Inflammatory macrophage (primary cell): Measurements from ENCODE around the gene COL5A1.
"Not testable (repeated sequence)": the region's sequence is repeated elsewhere in the genome, so short reads cannot be mapped to it uniquely, and the experiment has no call there.

Experiments
- DNase-seq, 2 donors: peaks; one replicate each; pipeline ENCODE4 v3.0.0-alpha.2; 2020 to 2022

COL5A1 gene

GRCh38 chr9:134712243-134712642 lies 70.6 kb downstream of the COL5A1 start:
- DNase-seq, result no peak

GRCh38 chr9:134712926-134713325 lies 71.3 kb downstream of the COL5A1 start:
- DNase-seq, result no peak

GRCh38 chr9:134715536-134715935 lies 73.9 kb downstream of the COL5A1 start:
- not testable (repeated sequence) for DNase-seq

GRCh38 chr9:134716067-134716466 lies 74.5 kb downstream of the COL5A1 start:
- no peak for DNase-seq

- no peak for DNase-seq
These were observed 75.5 kb downstream of the COL5A1 start for GRCh38 chr9:134717056-134717455.

GRCh38 chr9:134717924-134718645 lies 76.5 kb downstream of the COL5A1 start:
- DNase-seq, result no peak

GRCh38 chr9:134719331-134719730 lies 77.7 kb downstream of the COL5A1 start:
- no peak for DNase-seq

DNA sequence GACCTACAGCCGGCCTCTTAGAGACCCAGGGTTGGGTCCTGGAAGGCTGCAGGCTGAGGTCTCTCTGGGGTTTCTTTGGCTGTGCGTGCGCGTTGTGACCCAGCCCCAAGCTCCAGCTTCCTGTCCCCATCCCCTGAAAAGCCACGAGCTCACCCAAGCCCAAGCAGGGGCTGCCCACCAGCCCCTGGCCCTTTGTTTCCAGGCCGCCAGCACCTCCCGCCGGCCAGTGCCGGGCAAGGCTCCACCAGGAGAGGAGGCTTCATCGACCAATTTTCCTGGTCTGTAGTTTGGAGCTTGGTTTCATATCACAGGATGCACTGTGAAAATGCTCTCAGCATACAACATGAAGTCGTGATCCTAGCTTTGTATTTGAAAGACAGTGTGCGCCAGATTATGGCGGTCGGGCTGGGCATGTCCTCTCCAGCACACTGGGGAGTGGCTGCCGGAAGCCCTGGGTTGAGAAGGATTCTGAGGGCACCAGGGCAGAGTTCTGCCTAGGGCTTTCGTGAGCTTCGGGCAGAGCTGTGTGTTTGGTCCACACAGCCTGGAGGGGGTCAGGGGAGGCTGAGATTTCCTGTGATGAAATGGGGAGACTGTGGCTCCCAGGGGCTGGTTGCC lies 78.6 kb downstream of the COL5A1 start:
- DNase-seq, result no peak

GRCh38 chr9:134720796-134721195 lies 79.2 kb downstream of the COL5A1 start:
- DNase-seq, result no peak

DNA sequence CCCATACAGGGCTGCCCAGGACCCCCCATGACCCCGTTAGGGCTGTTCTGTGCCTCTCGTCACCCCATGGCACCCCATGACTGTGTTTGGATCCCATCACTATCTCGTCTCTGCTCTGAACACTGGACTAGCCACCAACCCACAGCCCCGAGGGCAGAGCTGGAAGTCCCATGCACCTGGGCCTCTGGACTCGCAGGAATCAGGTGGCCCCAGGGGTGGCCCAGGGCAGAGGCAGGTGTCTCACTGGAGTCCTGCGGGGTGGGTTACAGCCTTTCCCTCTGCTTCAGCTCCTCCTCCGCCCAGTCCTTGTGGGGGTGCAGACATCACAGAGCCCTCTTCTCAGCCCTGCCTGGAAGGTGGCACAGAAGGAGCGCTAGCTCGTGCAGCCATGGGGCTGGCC lies 79.7 kb downstream of the COL5A1 start:
- no peak for DNase-seq

GRCh38 chr9:134722120-134722701 lies 80.6 kb downstream of the COL5A1 start:
- DNase-seq, result no peak

DNA sequence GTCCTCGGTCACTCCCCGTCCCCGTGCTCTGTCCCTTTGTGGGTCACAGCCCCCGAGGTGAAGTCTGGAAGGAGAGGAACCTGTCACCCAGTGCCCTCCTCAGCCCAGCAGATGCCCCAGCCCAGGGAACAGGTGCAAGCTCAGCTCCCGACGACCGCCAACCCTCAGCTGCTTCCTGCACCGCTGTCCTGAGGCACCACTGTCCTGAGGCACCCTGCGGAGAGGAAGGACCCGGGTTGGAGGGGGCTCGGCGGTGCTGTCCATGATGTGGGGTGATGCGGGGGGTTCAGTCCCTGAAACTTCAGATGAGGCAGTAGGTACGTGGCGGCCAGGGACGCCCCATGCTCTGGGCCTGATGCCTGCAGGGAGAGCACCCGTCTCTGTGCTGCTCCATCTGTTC lies 81.4 kb downstream of the COL5A1 start:
- no peak for DNase-seq

- DNase-seq, result no peak
These were observed 82.0 kb downstream of the COL5A1 start for GRCh38 chr9:134723491-134724190.

GRCh38 chr9:134724202-134724911 lies 82.8 kb downstream of the COL5A1 start:
- DNase-seq, result no peak

GRCh38 chr9:134724912-134725604 lies 83.5 kb downstream of the COL5A1 start:
- DNase-seq, result peak in 1 of 2 donors; percentile 3

DNA sequence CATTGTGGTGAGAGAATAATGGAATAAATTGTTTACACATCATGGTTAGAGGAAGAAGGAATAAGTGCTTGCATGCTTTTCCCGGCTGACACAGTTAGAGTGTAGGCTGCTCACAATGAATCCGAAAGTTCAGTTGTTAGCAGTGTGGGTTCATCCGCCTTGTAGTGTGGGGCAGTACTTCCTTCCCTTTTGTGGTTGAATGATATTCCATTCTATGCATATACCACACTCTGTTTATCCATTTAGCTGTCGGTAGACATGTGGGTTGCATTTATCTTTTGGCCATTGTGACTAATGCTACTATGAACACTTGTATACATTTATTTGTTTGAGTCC lies 84.0 kb downstream of the COL5A1 start:
- peak; percentile 55 to 69 for DNase-seq

- DNase-seq, result no peak
These were observed 84.6 kb downstream of the COL5A1 start for GRCh38 chr9:134726026-134726721.

DNA sequence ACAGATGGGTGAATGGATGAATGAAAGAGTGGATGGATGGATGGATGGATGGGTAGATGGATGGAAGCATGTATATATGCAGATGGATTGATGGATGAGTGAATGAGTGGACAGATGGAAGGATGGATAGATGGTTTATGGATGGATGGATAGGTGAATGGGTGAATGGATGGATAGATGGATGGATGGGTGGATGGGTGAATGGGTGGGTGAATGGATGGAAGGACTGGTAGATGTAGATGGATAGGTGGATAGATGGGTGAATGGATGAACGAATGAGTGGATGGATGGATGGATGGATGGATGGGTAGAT lies 85.1 kb downstream of the COL5A1 start:
- no peak for DNase-seq

DNA sequence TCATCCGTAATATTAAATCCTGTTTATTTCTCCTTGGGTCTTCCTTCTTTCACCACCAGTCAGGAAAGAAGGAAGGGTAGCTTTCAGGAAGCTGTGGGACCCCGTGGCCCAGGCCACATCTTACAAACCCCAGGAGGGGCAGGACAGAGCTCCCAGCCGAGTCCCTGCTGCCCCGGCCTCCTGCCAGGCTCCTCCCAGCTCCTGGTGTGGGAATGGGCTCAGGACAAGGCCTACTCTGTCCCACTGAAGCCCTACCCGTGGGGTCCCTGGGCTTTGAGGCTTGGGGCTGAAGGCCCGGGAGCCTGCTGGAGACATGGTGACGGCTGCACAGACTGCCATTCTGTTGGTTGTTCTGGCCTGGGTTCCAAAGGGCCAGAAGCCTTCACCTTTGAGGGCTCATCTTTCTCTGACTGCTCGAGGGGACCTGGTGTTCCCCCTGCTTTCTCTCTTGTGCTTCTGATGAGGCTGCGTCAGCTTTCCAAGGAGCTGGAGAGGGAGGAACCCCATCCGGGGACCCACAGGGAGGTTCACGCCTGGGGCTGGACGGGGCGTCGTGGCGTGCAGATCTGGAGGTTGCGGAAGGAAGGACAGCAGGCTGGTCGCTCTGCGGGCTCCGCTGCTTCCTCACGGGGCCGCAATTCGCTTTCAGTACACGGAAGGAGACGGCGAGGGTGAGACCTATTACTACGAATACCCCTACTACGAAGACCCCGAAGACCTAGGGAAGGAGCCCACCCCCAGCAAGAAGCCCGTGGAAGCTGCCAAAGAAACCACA lies 86.6 kb downstream of the COL5A1 start:
- DNase-seq, result no peak

GRCh38 chr9:134728801-134729495 lies 87.3 kb downstream of the COL5A1 start:
- no peak for DNase-seq
